ENCODE results near the gene USP9X.
"Not testable (repeated sequence)": the region's sequence is repeated elsewhere in the genome, so short reads cannot be mapped to it uniquely, and the experiment has no call there.

USP9X gene, protein sequence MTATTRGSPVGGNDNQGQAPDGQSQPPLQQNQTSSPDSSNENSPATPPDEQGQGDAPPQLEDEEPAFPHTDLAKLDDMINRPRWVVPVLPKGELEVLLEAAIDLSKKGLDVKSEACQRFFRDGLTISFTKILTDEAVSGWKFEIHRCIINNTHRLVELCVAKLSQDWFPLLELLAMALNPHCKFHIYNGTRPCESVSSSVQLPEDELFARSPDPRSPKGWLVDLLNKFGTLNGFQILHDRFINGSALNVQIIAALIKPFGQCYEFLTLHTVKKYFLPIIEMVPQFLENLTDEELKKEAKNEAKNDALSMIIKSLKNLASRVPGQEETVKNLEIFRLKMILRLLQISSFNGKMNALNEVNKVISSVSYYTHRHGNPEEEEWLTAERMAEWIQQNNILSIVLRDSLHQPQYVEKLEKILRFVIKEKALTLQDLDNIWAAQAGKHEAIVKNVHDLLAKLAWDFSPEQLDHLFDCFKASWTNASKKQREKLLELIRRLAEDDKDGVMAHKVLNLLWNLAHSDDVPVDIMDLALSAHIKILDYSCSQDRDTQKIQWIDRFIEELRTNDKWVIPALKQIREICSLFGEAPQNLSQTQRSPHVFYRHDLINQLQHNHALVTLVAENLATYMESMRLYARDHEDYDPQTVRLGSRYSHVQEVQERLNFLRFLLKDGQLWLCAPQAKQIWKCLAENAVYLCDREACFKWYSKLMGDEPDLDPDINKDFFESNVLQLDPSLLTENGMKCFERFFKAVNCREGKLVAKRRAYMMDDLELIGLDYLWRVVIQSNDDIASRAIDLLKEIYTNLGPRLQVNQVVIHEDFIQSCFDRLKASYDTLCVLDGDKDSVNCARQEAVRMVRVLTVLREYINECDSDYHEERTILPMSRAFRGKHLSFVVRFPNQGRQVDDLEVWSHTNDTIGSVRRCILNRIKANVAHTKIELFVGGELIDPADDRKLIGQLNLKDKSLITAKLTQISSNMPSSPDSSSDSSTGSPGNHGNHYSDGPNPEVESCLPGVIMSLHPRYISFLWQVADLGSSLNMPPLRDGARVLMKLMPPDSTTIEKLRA (N-terminal part only)

DNA sequence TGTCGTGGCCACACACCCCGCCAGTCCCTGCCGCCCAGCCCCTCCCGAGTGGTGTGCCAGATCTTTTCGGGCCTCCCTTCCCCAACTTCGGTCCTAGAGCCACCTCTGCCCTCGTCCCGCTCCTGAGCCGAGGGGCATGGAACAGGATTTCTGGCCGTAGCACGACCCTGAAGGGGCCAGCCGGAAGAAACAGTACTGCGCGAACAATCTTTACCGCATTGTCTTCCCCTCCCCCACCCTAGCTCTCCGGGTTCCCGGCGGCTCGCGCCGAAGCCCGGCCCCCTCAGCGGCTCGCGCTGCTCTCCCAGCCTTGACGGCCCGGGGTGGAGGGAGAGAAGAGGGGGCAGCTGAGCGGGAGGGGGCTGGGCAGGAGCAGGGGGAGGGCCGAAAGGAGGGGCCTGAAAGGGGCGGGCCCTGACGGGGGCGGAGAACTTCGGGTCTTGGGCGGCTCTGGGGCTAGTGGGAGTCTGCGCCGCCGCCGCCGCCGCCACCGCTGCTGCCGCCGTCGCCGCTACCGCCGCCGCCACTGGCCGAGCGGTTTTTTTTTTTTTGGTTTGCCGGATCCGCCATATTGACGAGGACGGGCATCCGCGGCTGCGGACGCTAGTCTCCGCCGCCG is at the start of gene USP9X:
Gene USP9X, plus strand, starts transcription at position 553 of the 619 bp plus-strand sequence. CDS start 38,184 bp downstream, outside the sequence.
- DNase-seq (ENCODE audit: low read depth) = peak; percentile 51

- DNase-seq (ENCODE audit: low read depth) = no peak
These were observed 49.7 kb upstream of the USP9X start for GRCh38 chrX:41035582-41035981.

GRCh38 chrX:41036668-41037326 is 48.4 kb upstream of the USP9X start:
- no peak for DNase-seq (ENCODE audit: low read depth)

- no peak for DNase-seq (ENCODE audit: low read depth)
These were observed 42.0 kb upstream of the USP9X start for GRCh38 chrX:41043196-41043595.

DNA sequence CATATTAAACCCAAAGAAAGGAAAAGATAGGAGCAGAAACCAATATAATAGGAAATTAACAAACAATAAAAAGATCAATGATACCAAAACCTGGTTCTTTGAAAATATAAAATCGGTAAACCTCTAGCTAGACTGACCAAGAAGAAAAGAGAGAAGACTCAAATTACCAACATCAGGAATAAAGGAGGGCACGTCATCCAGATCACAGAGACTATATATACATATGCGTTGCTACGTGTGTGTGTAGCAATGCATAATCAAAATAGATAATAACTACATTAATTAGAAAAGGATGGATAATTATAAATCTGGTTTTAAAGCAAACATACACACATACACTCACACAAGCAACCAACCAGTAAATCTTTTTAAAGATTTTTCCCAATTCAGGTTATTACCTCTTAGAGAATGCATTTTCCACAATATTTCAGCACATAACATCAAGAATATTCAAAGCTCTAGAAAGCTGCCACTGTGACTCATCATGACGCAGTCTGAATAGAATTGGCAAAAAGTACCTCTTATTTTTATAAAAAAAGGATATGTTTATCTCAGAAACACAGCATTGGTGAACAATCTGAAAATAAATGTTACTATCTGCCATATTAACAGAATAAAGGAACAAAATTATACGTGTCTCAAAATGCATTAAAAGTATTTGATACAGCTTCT is 41.4 kb upstream of the USP9X start:
- no peak for DNase-seq (ENCODE audit: low read depth)

- DNase-seq (ENCODE audit: low read depth) = no peak
These were observed 39.2 kb upstream of the USP9X start for GRCh38 chrX:41045960-41046567.

GRCh38 chrX:41047878-41048534 is 37.2 kb upstream of the USP9X start:
- no peak for DNase-seq (ENCODE audit: low read depth)

GRCh38 chrX:41050359-41050758 is 34.9 kb upstream of the USP9X start:
- no peak for DNase-seq (ENCODE audit: low read depth)

GRCh38 chrX:41051288-41051687 is 34.0 kb upstream of the USP9X start:
- DNase-seq (ENCODE audit: low read depth) = no peak

DNA sequence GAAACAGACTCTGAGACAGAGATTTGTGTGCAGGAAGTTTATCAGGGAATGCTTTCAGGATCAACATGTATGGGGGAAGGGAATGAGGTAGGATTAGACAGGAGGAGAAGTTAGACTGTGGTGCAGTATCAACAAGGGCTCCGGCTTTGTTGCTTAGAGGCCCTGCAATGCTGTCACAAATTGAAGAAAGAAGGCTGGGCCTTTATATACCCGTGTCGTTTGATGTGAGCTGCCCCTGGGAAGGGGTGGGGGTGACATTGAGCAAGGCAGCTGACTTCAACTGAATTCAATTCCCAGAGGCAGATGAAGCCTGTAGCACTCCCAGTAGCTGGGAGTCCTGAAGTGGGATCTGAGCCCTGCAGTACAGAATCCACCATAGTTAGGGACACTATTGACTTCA is 29.5 kb upstream of the USP9X start:
- DNase-seq (ENCODE audit: low read depth) = no peak

- DNase-seq (ENCODE audit: low read depth) = not testable (repeated sequence)
These were observed 22.0 kb upstream of the USP9X start for GRCh38 chrX:41063276-41063675.

- no peak for DNase-seq (ENCODE audit: low read depth)
These were observed 21.2 kb upstream of the USP9X start for GRCh38 chrX:41064018-41064417.

DNA sequence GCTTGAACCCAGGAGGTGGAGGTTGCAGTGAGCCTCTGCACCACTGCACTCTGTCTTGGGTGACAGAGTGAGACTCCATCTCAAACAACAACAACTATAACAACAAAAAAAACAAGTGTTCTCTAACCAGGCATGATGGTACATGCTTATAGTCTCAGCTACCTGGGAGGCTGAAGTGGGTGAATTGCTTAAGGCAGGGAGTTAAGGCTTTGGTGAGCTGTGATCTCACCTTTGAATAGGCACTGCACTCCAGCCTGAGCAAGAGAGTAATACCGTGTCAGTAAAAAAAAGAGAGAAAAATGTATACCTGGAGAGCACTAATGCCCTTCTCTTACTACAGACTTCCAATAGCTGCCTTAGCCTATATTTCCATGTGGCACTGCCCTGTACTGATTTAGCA is 18.9 kb upstream of the USP9X start:
- no peak for DNase-seq (ENCODE audit: low read depth)

DNA sequence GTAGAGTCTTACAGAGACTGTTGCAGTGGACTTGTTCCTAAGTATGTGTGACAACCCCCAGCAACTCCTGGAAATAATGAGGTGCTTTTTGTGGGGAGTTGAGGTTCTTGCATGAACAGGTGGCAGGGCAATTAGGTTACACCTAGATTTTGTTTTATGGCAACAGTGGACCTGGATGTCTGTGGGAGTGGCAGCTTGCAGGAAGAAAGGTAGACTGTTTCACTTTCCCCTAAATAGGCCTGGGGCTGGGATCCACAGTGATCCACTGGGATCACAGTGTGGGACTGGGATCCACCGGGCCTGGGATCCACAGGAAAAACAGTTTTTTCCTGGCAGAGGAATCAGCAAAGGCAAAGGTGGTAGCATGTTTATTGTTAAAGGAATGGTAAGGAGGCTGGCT is 18.3 kb upstream of the USP9X start:
- DNase-seq (ENCODE audit: low read depth) = no peak

DNA sequence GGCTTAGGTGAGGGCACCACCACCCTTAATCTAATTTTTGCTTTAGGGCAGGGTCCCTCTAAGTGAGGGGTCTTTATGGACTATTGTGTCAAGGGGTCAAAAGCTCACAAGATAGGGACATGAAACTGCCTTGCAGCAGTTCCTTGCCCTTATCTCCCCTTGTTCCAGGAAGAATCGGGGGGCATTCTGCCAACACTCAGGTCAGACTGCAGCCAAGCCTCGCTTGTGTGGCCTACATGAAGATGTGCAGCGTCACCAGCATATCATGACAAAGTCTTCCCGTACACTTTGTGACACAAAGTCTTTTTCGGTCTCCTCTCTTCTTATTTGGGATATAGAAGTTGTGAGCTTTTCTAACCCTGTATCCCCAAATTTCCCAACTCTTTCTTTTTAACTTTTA is 17.5 kb upstream of the USP9X start:
- no peak for DNase-seq (ENCODE audit: low read depth)

- DNase-seq (ENCODE audit: low read depth) = no peak
These were observed 8.5 kb upstream of the USP9X start for GRCh38 chrX:41076742-41077141.

- no peak for DNase-seq (ENCODE audit: low read depth)
These were observed 3.4 kb upstream of the USP9X start for GRCh38 chrX:41081821-41082220.

GRCh38 chrX:41082783-41083182 is 2.5 kb upstream of the USP9X start:
- no peak for DNase-seq (ENCODE audit: low read depth)

DNA sequence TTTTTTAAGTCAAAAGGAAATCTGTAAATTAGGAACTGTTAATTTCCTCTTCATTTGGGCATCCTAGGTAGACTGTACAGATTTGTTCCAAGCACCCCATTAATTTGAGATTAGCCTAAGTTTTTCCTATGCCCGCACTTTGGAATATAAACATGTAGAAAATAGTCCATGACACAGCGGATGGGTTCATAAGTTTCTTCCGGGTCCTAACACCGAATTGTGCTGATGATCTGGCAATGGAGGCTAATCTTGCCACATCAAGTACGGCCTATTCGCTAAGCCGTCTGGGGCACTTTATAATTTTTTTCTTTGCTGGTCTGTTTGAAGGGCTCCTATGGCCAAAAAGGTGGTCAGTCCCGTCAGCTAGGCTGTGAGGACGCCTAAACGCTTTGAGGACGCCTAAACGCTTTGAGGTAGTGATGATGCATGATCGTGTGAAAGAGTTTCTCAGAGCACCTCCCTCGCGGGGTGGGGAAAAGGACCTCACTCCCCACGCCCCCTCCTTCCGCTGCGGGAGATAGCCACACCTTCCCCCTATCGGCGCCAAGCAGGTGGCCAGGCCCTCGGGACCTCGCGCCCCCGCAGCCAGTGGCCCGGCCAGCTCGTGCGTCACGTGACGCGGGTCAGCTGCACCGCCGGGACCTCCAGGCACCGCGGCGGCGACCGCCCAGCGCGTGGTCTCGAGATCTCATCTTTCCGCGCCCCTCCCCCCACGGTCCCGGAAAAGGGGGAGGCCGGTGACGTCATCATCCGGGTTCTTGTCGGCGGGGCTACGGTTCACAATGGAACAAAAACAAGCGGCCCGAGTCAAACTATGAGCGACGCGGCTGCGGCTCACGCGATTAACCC is 977 bp upstream of the USP9X start:
- DNase-seq (ENCODE audit: low read depth) = peak; percentile 93
